ACHN (cell line): ENCODE results near the gene COL18A1.

ENCODE experiments used
- DNase-seq: peaks from one replicate; pipeline ENCODE4 v3.0.0-alpha.2; 2015
- in situ Hi-C: cut with HindIII; loops from 2 replicates; pipeline ENCODE4 v1.10.0; 2017; ENCODE audit warnings: low sequenced_read_pairs, low pct_ligation_motif_present, low pct_unique_long_range_greater_than_20kb

Gene COL18A1

DNA sequence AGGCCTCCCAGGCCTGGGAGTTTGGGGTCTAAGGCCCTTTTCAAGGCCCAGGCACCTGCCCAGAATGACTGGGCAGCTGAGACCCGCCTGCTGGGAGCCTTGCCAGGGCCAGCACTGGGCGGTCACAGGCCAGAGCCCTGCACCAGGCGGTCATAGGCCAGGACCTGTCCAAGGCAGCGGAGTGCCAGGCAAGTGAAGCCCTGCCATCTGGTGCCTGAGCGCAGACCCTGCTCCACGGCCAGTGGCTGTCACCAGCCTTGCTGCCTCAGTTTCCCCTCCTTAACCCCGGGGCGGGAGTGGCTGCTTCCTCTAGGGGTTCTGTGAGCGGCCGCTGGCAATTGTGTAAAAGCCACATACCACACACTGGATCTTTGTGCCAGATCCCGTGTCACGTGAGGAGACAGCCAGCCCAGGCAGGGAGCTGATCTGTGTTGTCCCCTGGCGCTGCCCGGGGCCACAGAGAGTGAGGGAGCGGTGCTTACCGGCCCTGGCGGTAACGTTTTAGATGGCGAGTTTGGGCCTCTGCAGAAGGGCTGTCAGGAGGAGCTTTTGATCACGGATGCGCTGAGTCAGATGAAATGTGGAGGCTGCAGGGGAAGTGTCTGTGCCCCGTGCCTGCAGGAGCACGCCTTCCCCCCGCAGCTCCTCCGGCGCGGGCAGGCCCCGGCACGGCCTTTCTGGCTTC is 4.6 kb downstream of the COL18A1 start:
- in situ Hi-C loops = no loop called here
- no peak for DNase-seq

DNA sequence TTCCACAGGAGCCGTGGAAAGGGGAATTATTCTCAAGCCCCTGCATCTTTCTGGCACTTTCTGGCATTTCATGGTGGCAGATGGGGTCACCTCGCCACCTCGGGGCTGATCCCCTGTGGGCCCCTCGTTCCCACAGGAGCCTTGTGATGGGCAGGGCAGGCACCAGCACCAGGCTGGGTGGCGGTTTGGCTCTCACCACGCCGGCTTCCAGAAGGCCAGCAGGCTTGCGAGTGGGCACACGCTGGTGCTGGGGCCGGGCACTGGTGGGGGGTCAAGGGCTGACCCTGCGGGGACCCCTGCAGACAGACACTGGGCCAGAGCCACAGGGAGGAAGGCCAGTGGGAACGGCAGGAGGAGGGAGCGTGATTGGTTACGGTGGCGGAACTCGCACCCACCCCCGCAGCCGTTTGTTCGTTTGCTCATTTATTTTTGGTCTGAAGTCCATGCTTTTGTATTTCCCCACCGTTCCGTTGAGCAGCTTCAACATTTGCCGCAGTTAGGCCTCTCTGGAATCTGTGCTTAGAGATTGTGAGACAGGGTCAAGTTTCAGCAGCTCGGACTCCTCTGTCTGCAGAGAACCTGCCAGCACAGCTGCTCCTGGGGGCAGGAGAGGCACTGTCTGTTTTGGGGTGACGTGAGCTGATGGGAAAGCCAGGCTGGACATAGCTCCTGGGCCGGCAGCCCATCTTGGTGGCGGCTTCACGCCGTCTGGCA is 5.3 kb downstream of the COL18A1 start:
- in situ Hi-C loops = no loop called here
- no peak for DNase-seq

DNA sequence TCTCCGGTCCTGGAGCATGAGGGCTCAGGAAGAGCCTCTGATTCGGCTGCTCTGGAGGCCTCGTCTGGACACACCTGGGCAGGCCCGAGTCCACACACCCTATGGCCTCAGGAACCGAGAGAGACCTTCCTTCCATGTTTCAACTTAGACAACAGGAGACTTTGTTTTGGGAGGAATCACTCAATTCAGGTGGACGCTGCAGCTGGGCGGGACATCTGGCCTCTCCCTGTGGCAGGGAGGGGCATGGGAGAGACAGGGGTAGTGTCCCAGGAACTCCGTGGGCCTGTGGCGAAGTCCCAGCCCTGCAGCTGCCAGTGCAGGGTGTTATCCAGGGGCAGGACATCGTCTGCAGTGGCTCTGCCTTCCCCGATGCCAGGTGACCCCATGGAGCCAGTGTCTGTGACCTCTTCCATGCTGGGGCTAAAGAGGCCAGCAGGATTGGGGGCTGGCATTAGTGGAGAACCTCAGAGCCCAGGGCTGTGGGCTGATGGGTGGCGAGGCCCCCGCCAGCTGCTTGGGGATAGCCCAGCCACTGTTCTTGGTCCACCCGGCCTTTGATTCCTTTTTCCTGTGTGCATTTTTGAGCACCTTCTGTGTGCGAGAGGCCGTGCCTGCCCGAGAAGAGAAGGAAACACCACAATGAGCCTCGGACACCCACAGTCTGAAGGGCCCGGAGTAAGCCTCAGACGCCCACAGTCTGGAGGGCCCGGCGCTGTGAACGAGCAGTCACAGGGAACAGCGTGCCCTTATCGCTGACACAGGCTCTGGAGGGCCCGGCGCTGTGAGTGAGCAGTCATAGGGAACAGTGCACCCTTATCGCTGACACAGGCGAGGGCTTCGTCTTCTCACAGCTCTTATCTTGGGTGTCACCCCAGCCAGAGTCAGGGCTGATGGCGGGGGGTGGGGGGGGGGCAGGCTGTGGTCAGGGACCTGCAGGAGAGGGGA is 6.2 kb downstream of the COL18A1 start:
- in situ Hi-C loops = no loop called here

GRCh38 chr21:45411810-45412206 is 6.8 kb downstream of the COL18A1 start:
- in situ Hi-C loops = no loop called here
- DNase-seq = no peak

More for the DNA sequence above, 6.2 kb downstream of the COL18A1 start:
- no peak for DNase-seq

DNA sequence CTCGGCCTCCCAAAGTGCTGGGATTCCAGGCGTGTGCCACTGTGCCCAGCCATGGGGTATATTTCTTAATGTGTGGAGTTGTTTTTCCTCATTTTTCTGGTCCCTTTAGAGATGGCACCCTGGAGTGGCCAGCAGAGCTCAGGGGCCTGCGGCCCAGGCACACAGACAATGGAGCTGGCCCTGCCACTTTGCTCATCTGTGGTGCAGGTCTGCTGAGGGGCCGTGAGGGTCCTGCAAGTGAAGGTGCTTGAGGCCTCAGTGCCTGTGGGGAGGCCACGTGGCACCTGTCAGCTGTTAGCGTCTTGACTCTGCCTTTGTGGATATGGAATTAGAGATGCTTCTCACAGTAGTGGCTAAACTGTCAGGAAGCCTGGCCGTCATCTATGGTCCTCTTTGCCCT is 7.5 kb downstream of the COL18A1 start:
- in situ Hi-C loops = no loop called here

GRCh38 chr21:45412909-45413611 is 8.1 kb downstream of the COL18A1 start:
- DNase-seq = no peak

More for the DNA sequence above, 7.5 kb downstream of the COL18A1 start:
- DNase-seq = no peak

DNA sequence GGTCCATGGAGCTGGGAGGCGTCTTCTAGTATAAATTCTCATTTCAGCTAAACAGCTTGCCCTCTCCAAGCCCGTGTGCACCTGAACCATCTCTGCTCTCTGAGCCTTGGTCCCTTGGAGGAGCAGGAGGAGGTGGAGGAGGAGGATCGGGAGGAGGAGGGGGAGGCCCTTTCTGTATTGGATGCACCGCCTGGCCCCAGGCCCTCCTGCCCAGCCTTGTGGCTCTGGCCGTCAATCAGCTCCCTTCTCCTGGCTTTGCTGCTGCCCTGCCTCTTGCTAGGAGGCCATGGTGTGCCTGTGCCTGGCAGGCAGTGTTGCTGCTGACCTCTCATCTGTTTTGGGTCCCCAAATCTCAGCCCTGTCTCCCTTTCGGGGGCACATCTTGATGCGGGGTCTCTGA is 9.0 kb downstream of the COL18A1 start:
- in situ Hi-C loops = no loop called here
- no peak for DNase-seq

More at GRCh38 chr21:45412909-45413611, 8.1 kb downstream of the COL18A1 start:
- in situ Hi-C loops = no loop called here

GRCh38 chr21:45414396-45415187 is 9.6 kb downstream of the COL18A1 start:
- DNase-seq = no peak
- in situ Hi-C loops = no loop called here

- no peak for DNase-seq
- in situ Hi-C loops = no loop called here
Measured at GRCh38 chr21:45415188-45415942, 10.4 kb downstream of the COL18A1 start.

DNA sequence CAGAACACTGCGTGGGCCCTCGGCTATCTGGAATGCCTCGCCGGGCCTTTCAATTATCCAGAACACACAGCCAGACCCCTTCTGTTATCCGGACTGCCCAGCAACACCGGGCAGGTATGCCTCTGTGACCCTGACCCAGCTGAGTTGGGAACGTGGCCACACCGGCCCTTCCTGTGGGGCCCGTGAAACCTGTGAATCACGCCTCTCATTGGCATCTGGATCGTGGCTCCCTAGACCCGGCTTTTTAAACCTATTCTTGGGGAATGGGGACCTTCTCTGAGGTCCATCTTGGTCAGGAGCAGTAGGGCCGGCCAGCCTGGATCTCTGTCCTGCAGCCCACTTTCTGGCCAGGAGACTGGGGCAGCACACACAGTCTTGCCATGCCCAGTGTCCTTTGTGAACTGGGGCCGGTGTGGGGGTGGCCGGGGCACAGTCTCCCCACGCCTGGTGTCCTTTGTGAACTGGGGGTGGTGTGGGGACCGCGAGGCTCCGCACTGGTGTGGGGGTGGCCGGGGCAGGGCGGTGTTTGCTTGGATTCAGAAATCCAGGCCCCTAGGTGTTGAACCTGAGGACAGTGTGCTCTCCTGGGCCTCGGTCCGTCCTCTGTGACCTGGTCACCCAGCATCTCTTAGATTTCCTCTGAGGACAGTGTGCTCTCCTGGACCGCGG is 11.1 kb downstream of the COL18A1 start:
- in situ Hi-C loops = no loop called here

GRCh38 chr21:45416620-45417019 is 11.7 kb downstream of the COL18A1 start:
- no peak for DNase-seq
- in situ Hi-C loops = no loop called here

More for the DNA sequence above, 11.1 kb downstream of the COL18A1 start:
- DNase-seq = no peak

DNA sequence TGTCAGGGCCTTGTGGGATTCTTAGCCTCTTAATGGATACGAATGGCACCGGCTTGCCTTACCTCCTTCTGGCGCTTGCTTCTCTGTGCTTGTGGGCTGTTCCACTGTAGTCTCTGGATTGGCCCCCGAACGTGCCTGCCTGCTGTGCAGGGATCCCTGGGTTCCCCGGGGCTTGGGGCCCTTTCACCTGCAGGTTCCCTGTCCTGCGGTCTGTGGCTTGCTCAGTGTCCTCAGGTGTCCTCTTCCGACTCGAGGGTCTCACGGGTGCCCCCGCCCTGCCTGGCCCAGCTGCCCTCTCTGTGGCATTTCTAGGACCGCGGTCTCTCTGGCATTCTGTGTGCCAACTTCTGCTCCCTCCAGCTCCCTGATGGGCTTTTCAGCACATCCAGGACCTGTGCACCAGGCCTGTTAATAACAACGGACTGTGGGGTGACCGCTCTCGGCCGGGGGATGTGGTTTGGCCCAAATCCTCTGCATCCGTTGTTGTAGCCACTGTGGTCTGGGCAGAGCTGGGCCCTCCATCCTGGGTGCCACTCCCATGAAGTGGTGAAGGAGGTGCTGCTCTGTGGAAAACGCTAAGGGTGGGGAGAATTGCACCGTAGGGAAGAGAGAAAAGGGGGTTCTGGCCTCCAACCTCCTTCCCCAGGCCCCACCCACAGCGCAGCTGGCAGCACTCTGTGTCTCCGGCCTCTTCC is 12.4 kb downstream of the COL18A1 start:
- in situ Hi-C loops = no loop called here
- no peak for DNase-seq

DNA sequence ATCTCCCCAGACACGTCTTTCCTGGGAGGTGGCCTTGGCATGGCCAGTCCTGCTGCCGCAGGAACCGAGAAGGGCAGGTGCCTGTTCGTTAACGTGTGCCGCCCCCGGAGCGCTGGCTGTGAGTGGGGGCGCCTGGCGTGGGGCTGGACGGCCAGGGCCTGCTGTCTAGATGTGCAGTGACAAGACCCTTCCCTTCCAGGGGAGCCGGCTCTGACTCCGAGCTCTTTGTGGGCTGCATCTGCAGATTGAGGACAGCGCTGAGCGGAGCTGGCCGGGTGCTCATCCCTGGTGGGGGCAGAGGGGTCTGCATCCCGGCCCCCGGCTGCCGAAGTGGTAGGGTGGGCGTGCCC is 13.0 kb downstream of the COL18A1 start:
- no peak for DNase-seq
- in situ Hi-C loops = no loop called here

- in situ Hi-C loops = no loop called here
Measured at GRCh38 chr21:45418301-45419071, 13.5 kb downstream of the COL18A1 start.

DNA sequence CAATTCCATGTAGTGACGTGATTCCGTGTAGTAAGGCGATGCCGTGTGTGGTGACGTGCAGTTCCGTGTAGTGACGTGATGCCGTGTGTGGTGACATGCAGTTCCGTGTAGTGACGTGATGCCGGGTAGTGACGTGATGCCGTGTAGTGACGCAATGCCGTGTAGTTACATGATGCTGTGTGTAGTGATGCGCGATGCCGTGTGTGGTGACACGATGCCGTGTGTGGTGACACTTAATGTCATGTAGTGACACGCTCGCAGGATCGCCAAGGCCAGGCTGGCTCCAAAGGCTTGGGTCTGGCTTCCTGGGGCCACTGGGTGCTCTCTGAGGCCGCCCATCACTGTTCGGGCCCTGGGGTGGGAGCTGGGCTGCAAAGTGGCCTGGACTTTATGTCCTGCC is 14.2 kb downstream of the COL18A1 start:
- in situ Hi-C loops = no loop called here
- no peak for DNase-seq

More at GRCh38 chr21:45418301-45419071, 13.5 kb downstream of the COL18A1 start:
- no peak for DNase-seq
